GM23338 (cell line): ENCODE results near the gene PDIA6. TPM values are rescaled to one million over a fixed set of nuclear protein-coding genes. Genes with fewer than 3 reads are reported as not detected.

Experiments
- ATAC-seq: fragments of 200-7000 bp; cut with Tn5 transposase; 3 replicates; pipeline ENCODE4 v1.9.1; 2020
- DNase-seq: peaks from one replicate; pipeline ENCODE4 v3.0.0-alpha.2; 2015; ENCODE audit warnings: low spot score
- H2AFZ ChIP-seq: fragments of 200-600 bp; sonication (generic); 2 replicates; pipeline ENCODE4 v1.8.0; 2016; ENCODE audit warnings: antibody characterized with exemption, mild to moderate bottlenecking, moderate library complexity
- H3F3A ChIP-seq: fragments of 200-600 bp; sonication (generic); replicated peaks from 2 replicates; pipeline ENCODE4 v1.8.0; 2017; ENCODE audit warnings: antibody characterized with exemption, mixed run types, low read depth
- H3K27ac ChIP-seq: fragments of 200-600 bp; sonication (generic); 2 replicates; pipeline ENCODE4 v1.6.1; 2016; ENCODE audit warnings: low read depth
- H3K27me3 ChIP-seq: fragments of 200-600 bp; sonication (generic); 2 replicates; pipeline ENCODE4 v1.8.0; 2016; ENCODE audit warnings: mild to moderate bottlenecking, mixed run types, moderate library complexity; ENCODE audit not compliant: insufficient read depth
- H3K36me3 ChIP-seq: fragments of 200-600 bp; sonication (generic); 2 replicates; pipeline ENCODE4 v1.8.0; 2016; ENCODE audit warnings: mild to moderate bottlenecking; ENCODE audit not compliant: insufficient read depth
- H3K4me1 ChIP-seq: fragments of 200-600 bp; sonication (generic); 2 replicates; pipeline ENCODE4 v1.8.0; 2016; ENCODE audit warnings: mild to moderate bottlenecking, moderate library complexity; ENCODE audit not compliant: insufficient read depth
- H3K4me2 ChIP-seq: fragments of 200-600 bp; sonication (generic); 2 replicates; pipeline ENCODE4 v1.7.1; 2017; ENCODE audit warnings: mixed run types
- H3K4me3 ChIP-seq: fragments of 200-600 bp; sonication (generic); 2 replicates; pipeline ENCODE4 v1.6.1; 2016; ENCODE audit warnings: mixed run types
- H3K79me2 ChIP-seq: fragments of 200-600 bp; sonication (generic); replicated peaks from 2 replicates; pipeline ENCODE4 v1.8.0; 2017; ENCODE audit warnings: mild to moderate bottlenecking; ENCODE audit not compliant: insufficient read depth
- H3K9me2 ChIP-seq: fragments of 200-600 bp; sonication (generic); 2 replicates; pipeline ENCODE4 v1.8.0; 2017; ENCODE audit not compliant: insufficient read depth
- H4K20me1 ChIP-seq: fragments of 200-600 bp; sonication (generic); replicated peaks from 2 replicates; pipeline ENCODE4 v1.8.0; 2017; ENCODE audit warnings: mild to moderate bottlenecking; ENCODE audit not compliant: insufficient read depth
- H3K27ac Mint-ChIP-seq: 2 replicates; pipeline ENCODE4 v1.8.0; 2020; ENCODE audit warnings: inconsistent platforms, mild to moderate bottlenecking, moderate library complexity, mixed read lengths
- H3K27me3 Mint-ChIP-seq: 3 replicates; pipeline ENCODE4 v1.8.0; 2022; ENCODE audit warnings: low read depth, mild to moderate bottlenecking, moderate library complexity, mixed read lengths, inconsistent platforms; ENCODE audit not compliant: insufficient read depth, poor library complexity
- H3K36me3 Mint-ChIP-seq: 3 replicates; pipeline ENCODE4 v1.8.0; 2021; ENCODE audit warnings: low read depth, mild to moderate bottlenecking, inconsistent platforms, moderate library complexity, mixed read lengths
- H3K4me1 Mint-ChIP-seq: 3 replicates; pipeline ENCODE4 v1.8.0; 2020; ENCODE audit warnings: mild to moderate bottlenecking, inconsistent platforms, mixed read lengths
- H3K4me3 Mint-ChIP-seq: 3 replicates; pipeline ENCODE4 v1.8.0; 2021; ENCODE audit warnings: moderate library complexity, mild to moderate bottlenecking, inconsistent platforms, mixed read lengths
- H3K9me3 Mint-ChIP-seq: 3 replicates; pipeline ENCODE4 v1.8.0; 2020; ENCODE audit warnings: moderate library complexity, mild to moderate bottlenecking, inconsistent platforms, mixed read lengths
- JUNB ChIP-seq: IDR thresholded peaks from one replicate; pipeline ENCODE4 v1.6.1; 2016; ENCODE audit warnings: antibody characterized with exemption; ENCODE audit not compliant: unreplicated experiment
- REST ChIP-seq: IDR thresholded peaks from one replicate; pipeline ENCODE4 v1.6.1; 2018; ENCODE audit warnings: antibody characterized with exemption; ENCODE audit not compliant: unreplicated experiment
- STAT1 ChIP-seq: IDR thresholded peaks from one replicate; pipeline ENCODE4 v1.6.1; 2016; ENCODE audit warnings: antibody characterized with exemption; ENCODE audit not compliant: unreplicated experiment
- ZNF462 ChIP-seq: fragments of 250-450 bp; sonication (Bioruptor Pico); IDR thresholded peaks from 2 replicates; pipeline ENCODE4 v1.5.0; 2020; ENCODE audit warnings: mild to moderate bottlenecking, moderate library complexity
- polyA plus RNA-seq: library from polyadenylated mRNA; unstranded; fragments of >200 nt; fragmentation: Nextera tagmentation; extraction: Ambion mirVana; gene quantifications from 2 replicates; pipeline ENCODE4 v1.2.1, GENCODE V29; 2016
- total RNA-seq: library from RNA; depleted of rRNA; stranded (reverse); fragments of >200 nt; shearing (Covaris generic); gene quantifications from 2 replicates; pipeline ENCODE4 v1.2.3, GENCODE V29; 2014

The PDIA6 gene
- total and polyA plus RNA-seq, 2 experiments from 2014 or later: 331 to 382 TPM

GRCh38 chr2:10760794-10761504 lies 51.6 kb downstream of the PDIA6 start (continued):
- TF ChIP-seq ZNF462: no peak

- H4K20me1 ChIP-seq: no peaks in the 10 kb centered on the region
- DNase-seq: no peak
- H3K9me3 Mint-ChIP-seq: no peaks in the 10 kb centered on the region
- H3K79me2 ChIP-seq: no peaks in the 10 kb centered on the region
- no peaks in the 10 kb centered on the region for H3K27me3 ChIP-seq
- no peak overlapping the region for H3K27ac Mint-ChIP-seq
- H3F3A ChIP-seq: no peaks in the 10 kb centered on the region
- no peak overlapping the region for H3K27ac ChIP-seq
- H3K27me3 Mint-ChIP-seq: peaks cover 11% of the 10 kb centered on the region
- H2AFZ ChIP-seq: no peak overlapping the region
- no peaks in the 10 kb centered on the region for H3K9me2 ChIP-seq
- H3K4me3 ChIP-seq: no peak overlapping the region
- no peak overlapping the region for H3K4me2 ChIP-seq
- 0 out of 3 replicates have a peak, but pooled peaks cover 4% of the 10 kb centered on the region for H3K4me1 Mint-ChIP-seq
- no peaks in the 10 kb centered on the region for H3K4me1 ChIP-seq
- no peaks in the 10 kb centered on the region for H3K36me3 Mint-ChIP-seq
- H3K36me3 ChIP-seq: no peaks in the 10 kb centered on the region
- H3K4me3 Mint-ChIP-seq: no peak overlapping the region
- no peak for ATAC-seq
- no peak for TF ChIP-seq ZNF462
- no peak for TF ChIP-seq REST
- TF ChIP-seq STAT1: no peak
- TF ChIP-seq JUNB: no peak
Observed at GRCh38 chr2:10759151-10759714, 53.4 kb downstream of the PDIA6 start.
